GM19397 (cell line): ENCODE data around the gene TMEM138.

Source experiments
- ATAC-seq: cut with Tn5 transposase; IDR thresholded peaks from one replicate; pipeline ENCODE4 v1.9.1; 2021; ENCODE audit warnings: mild to moderate bottlenecking, moderate library complexity; ENCODE audit not compliant: unreplicated experiment

TMEM138 gene

GRCh38 chr11:61404641-61405040, 42.5 kb downstream of the TMEM138 start:
- ATAC-seq, result no peak

GRCh38 chr11:61406067-61406466, 43.9 kb downstream of the TMEM138 start:
- no peak for ATAC-seq

GRCh38 chr11:61406991-61407728, 45.0 kb downstream of the TMEM138 start:
- ATAC-seq, result no peak

GRCh38 chr11:61411589-61411988, 49.4 kb downstream of the TMEM138 start:
- no peak for ATAC-seq

- ATAC-seq, result no peak
Observed at GRCh38 chr11:61413496-61413895, 51.3 kb downstream of the TMEM138 start.

GRCh38 chr11:61414547-61414946, 52.4 kb downstream of the TMEM138 start:
- ATAC-seq, result no peak

GRCh38 chr11:61415381-61415780, 53.2 kb downstream of the TMEM138 start:
- no peak for ATAC-seq

GRCh38 chr11:61416941-61417340, 54.8 kb downstream of the TMEM138 start:
- no peak for ATAC-seq

- ATAC-seq, result no peak
Observed at GRCh38 chr11:61417670-61418069, 55.5 kb downstream of the TMEM138 start.

- ATAC-seq, result no peak
Observed at GRCh38 chr11:61418136-61418535, 56.0 kb downstream of the TMEM138 start.
